Stimulated activated effector memory CD8-positive, alpha-beta T cell treated with anti-CD3 and anti-CD28 coated beads, Interleukin-12 subunit alpha, Interleukin-12 subunit beta, amount 100 ng/mL, for 72 hours (primary cell): Measurements from ENCODE around the gene DOCK2.
A peak's percentile ranks its signal among the peaks of the same experiment; 100 is the strongest.

Source experiments
- ATAC-seq: fragments of 150-1000 bp; cut with Tn5 transposase; 2 replicates; pipeline ENCODE4 v1.10.0; 2021
- DNase-seq, 2 donors: peaks; one replicate each; pipeline ENCODE4 v3.0.0; 2021 to 2022; ENCODE audit warnings: low spot score in 2 of 2
- H3K27ac Mint-ChIP-seq: one replicate; pipeline ENCODE4 v1.8.0; 2022; ENCODE audit warnings: mild to moderate bottlenecking, mixed read lengths
- H3K36me3 Mint-ChIP-seq: one replicate; pipeline ENCODE4 v1.8.0; 2022; ENCODE audit warnings: mild to moderate bottlenecking, mixed read lengths
- H3K4me1 Mint-ChIP-seq: one replicate; pipeline ENCODE4 v1.8.0; 2022; ENCODE audit warnings: mixed read lengths
- H3K4me3 Mint-ChIP-seq: one replicate; pipeline ENCODE4 v1.8.0; 2022; ENCODE audit warnings: mild to moderate bottlenecking, mixed read lengths
- H3K9me3 Mint-ChIP-seq: one replicate; pipeline ENCODE4 v1.8.0; 2022; ENCODE audit warnings: mixed read lengths

Gene DOCK2

GRCh38 chr5:170067152-170067551 is 430.1 kb downstream of the DOCK2 start:
- peak overlapping the region; percentile 67 for H3K27ac Mint-ChIP-seq
- H3K4me1 Mint-ChIP-seq: no peaks in the 10 kb centered on the region
- peak; percentile 24 for ATAC-seq
- no peak overlapping the region for H3K4me3 Mint-ChIP-seq
- no peak for DNase-seq
- peaks cover 72% of the 10 kb centered on the region for H3K36me3 Mint-ChIP-seq
- H3K9me3 Mint-ChIP-seq: no peaks in the 10 kb centered on the region

GRCh38 chr5:170067574-170068170 is 430.6 kb downstream of the DOCK2 start:
- no peak overlapping the region for H3K4me3 Mint-ChIP-seq
- no peaks in the 10 kb centered on the region for H3K4me1 Mint-ChIP-seq
- peak overlapping the region; percentile 67 for H3K27ac Mint-ChIP-seq
- no peaks in the 10 kb centered on the region for H3K9me3 Mint-ChIP-seq
- peak; percentile 39 for ATAC-seq
- peaks cover 71% of the 10 kb centered on the region for H3K36me3 Mint-ChIP-seq
- no peak for DNase-seq

GRCh38 chr5:170069512-170069911 is 432.4 kb downstream of the DOCK2 start:
- ATAC-seq (no peak), DNase-seq (no peak)
- Mint-ChIP-seq H3K27ac (peak overlapping the region; percentile 20), H3K36me3 (peaks cover 74% of the 10 kb centered on the region), H3K4me1 (no peaks in the 10 kb centered on the region), H3K9me3 (no peaks in the 10 kb centered on the region), H3K4me3 (no peak overlapping the region)

GRCh38 chr5:170070556-170071412 is 433.7 kb downstream of the DOCK2 start:
- ATAC-seq (no peak), DNase-seq (no peak)
- H3K4me1 Mint-ChIP-seq: no peaks in the 10 kb centered on the region
- peaks cover 74% of the 10 kb centered on the region for H3K36me3 Mint-ChIP-seq
- no peak overlapping the region for H3K27ac Mint-ChIP-seq
- H3K4me3 Mint-ChIP-seq: no peak overlapping the region
- H3K9me3 Mint-ChIP-seq: no peaks in the 10 kb centered on the region

- H3K27ac Mint-ChIP-seq: no peak overlapping the region
- H3K4me1 Mint-ChIP-seq: no peaks in the 10 kb centered on the region
- ATAC-seq (no peak), DNase-seq (no peak)
- no peak overlapping the region for H3K4me3 Mint-ChIP-seq
- no peaks in the 10 kb centered on the region for H3K9me3 Mint-ChIP-seq
- H3K36me3 Mint-ChIP-seq: peaks cover 83% of the 10 kb centered on the region
Observed at GRCh38 chr5:170071748-170072147, 434.7 kb downstream of the DOCK2 start.

GRCh38 chr5:170075696-170076095 is 438.6 kb downstream of the DOCK2 start:
- no peak overlapping the region for H3K4me3 Mint-ChIP-seq
- DNase-seq (no peak), ATAC-seq (no peak)
- peaks cover 82% of the 10 kb centered on the region for H3K36me3 Mint-ChIP-seq
- H3K27ac Mint-ChIP-seq: peak overlapping the region; percentile 23
- peaks cover 4% of the 10 kb centered on the region for H3K4me1 Mint-ChIP-seq
- no peaks in the 10 kb centered on the region for H3K9me3 Mint-ChIP-seq

- DNase-seq (no peak), ATAC-seq (no peak)
- H3K27ac Mint-ChIP-seq: no peak overlapping the region
- H3K4me3 Mint-ChIP-seq: no peak overlapping the region
- H3K36me3 Mint-ChIP-seq: peaks cover 82% of the 10 kb centered on the region
- H3K4me1 Mint-ChIP-seq: peaks cover 4% of the 10 kb centered on the region
- H3K9me3 Mint-ChIP-seq: no peaks in the 10 kb centered on the region
Observed at GRCh38 chr5:170076211-170076610, 439.1 kb downstream of the DOCK2 start.

- DNase-seq (no peak), ATAC-seq (no peak)
- Mint-ChIP-seq H3K27ac (peak overlapping the region; percentile 33), H3K9me3 (no peaks in the 10 kb centered on the region), H3K4me1 (peaks cover 4% of the 10 kb centered on the region), H3K4me3 (no peak overlapping the region), H3K36me3 (peaks cover 82% of the 10 kb centered on the region)
Observed at GRCh38 chr5:170076739-170077138, 439.7 kb downstream of the DOCK2 start.

- peaks cover 4% of the 10 kb centered on the region for H3K4me1 Mint-ChIP-seq
- peak overlapping the region; percentile 65 for H3K27ac Mint-ChIP-seq
- no peaks in the 10 kb centered on the region for H3K9me3 Mint-ChIP-seq
- DNase-seq (no peak), ATAC-seq (no peak)
- H3K36me3 Mint-ChIP-seq: peaks cover 88% of the 10 kb centered on the region
- no peak overlapping the region for H3K4me3 Mint-ChIP-seq
Observed at GRCh38 chr5:170077526-170077925, 440.5 kb downstream of the DOCK2 start.

GRCh38 chr5:170078458-170078857 is 441.4 kb downstream of the DOCK2 start:
- H3K9me3 Mint-ChIP-seq: no peaks in the 10 kb centered on the region

GRCh38 chr5:170078931-170079330 is 441.9 kb downstream of the DOCK2 start:
- H3K9me3 Mint-ChIP-seq: no peaks in the 10 kb centered on the region
- H3K36me3 Mint-ChIP-seq: peaks cover 94% of the 10 kb centered on the region
- H3K27ac Mint-ChIP-seq: peak overlapping the region; percentile 65
- no peak overlapping the region for H3K4me3 Mint-ChIP-seq
- H3K4me1 Mint-ChIP-seq: peaks cover 4% of the 10 kb centered on the region
- no peak for ATAC-seq
- DNase-seq: no peak

More at GRCh38 chr5:170078458-170078857, 441.4 kb downstream of the DOCK2 start:
- Mint-ChIP-seq H3K27ac (peak overlapping the region; percentile 65), H3K4me3 (no peak overlapping the region), H3K4me1 (peaks cover 4% of the 10 kb centered on the region), H3K36me3 (peaks cover 94% of the 10 kb centered on the region)
- ATAC-seq: no peak
- DNase-seq: no peak

- Mint-ChIP-seq H3K4me1 (peaks cover 4% of the 10 kb centered on the region), H3K36me3 (peaks cover 98% of the 10 kb centered on the region), H3K27ac (no peak overlapping the region), H3K9me3 (no peaks in the 10 kb centered on the region), H3K4me3 (no peak overlapping the region)
- ATAC-seq (no peak), DNase-seq (no peak)
Observed at GRCh38 chr5:170080217-170080616, 443.1 kb downstream of the DOCK2 start.

- H3K27ac Mint-ChIP-seq: peak overlapping the region; percentile 17
- no peak overlapping the region for H3K4me3 Mint-ChIP-seq
- ATAC-seq: no peak
- no peaks in the 10 kb centered on the region for H3K9me3 Mint-ChIP-seq
- peaks cover 94% of the 10 kb centered on the region for H3K36me3 Mint-ChIP-seq
- H3K4me1 Mint-ChIP-seq: peaks cover 4% of the 10 kb centered on the region
- DNase-seq: no peak
Observed at GRCh38 chr5:170080786-170081445, 443.8 kb downstream of the DOCK2 start.

- H3K27ac Mint-ChIP-seq: peak overlapping the region; percentile 17
Observed at GRCh38 chr5:170081616-170082015, 444.5 kb downstream of the DOCK2 start.

GRCh38 chr5:170082701-170083100 is 445.6 kb downstream of the DOCK2 start:
- Mint-ChIP-seq H3K36me3 (peaks cover 79% of the 10 kb centered on the region), H3K27ac (no peak overlapping the region), H3K4me1 (peaks cover 4% of the 10 kb centered on the region), H3K9me3 (no peaks in the 10 kb centered on the region), H3K4me3 (no peak overlapping the region)
- DNase-seq: no peak
- no peak for ATAC-seq

More at GRCh38 chr5:170081616-170082015, 444.5 kb downstream of the DOCK2 start:
- no peaks in the 10 kb centered on the region for H3K9me3 Mint-ChIP-seq
- no peak for ATAC-seq
- no peak overlapping the region for H3K4me3 Mint-ChIP-seq
- peaks cover 4% of the 10 kb centered on the region for H3K4me1 Mint-ChIP-seq
- H3K36me3 Mint-ChIP-seq: peaks cover 90% of the 10 kb centered on the region
- DNase-seq: no peak
